ENCODE results near the gene CYP24A1.

The CYP24A1 gene

GRCh38 chr20:54158856-54159418 lies 14.8 kb downstream of the CYP24A1 start:
- no peak overlapping the region for H3K4me3 Mint-ChIP-seq

GRCh38 chr20:54158226-54158625 lies 15.6 kb downstream of the CYP24A1 start:
- ATAC-seq, result no peak
- no peaks in the 10 kb centered on the region for H3K36me3 Mint-ChIP-seq
- H3K27ac Mint-ChIP-seq, result no peak overlapping the region
- H3K27me3 Mint-ChIP-seq, result peaks cover 10% of the 10 kb centered on the region
- no peaks in the 10 kb centered on the region for H3K4me1 Mint-ChIP-seq
- H3K9me3 Mint-ChIP-seq, result no peaks in the 10 kb centered on the region
- H3K4me3 Mint-ChIP-seq, result no peak overlapping the region

More at GRCh38 chr20:54158856-54159418, 14.8 kb downstream of the CYP24A1 start:
- Mint-ChIP-seq H3K27ac (no peak overlapping the region), H3K9me3 (no peaks in the 10 kb centered on the region), H3K4me1 (no peaks in the 10 kb centered on the region), H3K36me3 (no peaks in the 10 kb centered on the region), H3K27me3 (peaks cover 10% of the 10 kb centered on the region)
- ATAC-seq, result no peak

GRCh38 chr20:54156981-54157835 lies 16.6 kb downstream of the CYP24A1 start:
- H3K36me3 Mint-ChIP-seq, result no peaks in the 10 kb centered on the region
- H3K27me3 Mint-ChIP-seq, result peaks cover 10% of the 10 kb centered on the region
- no peak overlapping the region for H3K27ac Mint-ChIP-seq
- no peak overlapping the region for H3K4me3 Mint-ChIP-seq
- no peaks in the 10 kb centered on the region for H3K9me3 Mint-ChIP-seq
- no peak for ATAC-seq
- H3K4me1 Mint-ChIP-seq, result no peaks in the 10 kb centered on the region

GRCh38 chr20:54156522-54156921 lies 17.3 kb downstream of the CYP24A1 start:
- Mint-ChIP-seq H3K36me3 (no peaks in the 10 kb centered on the region), H3K4me3 (no peak overlapping the region), H3K27me3 (peaks cover 8% of the 10 kb centered on the region), H3K27ac (no peak overlapping the region), H3K4me1 (no peaks in the 10 kb centered on the region), H3K9me3 (no peaks in the 10 kb centered on the region)
- ATAC-seq, result no peak

- no peak for ATAC-seq
- Mint-ChIP-seq H3K27me3 (peaks cover 1% of the 10 kb centered on the region), H3K27ac (no peak overlapping the region), H3K36me3 (no peaks in the 10 kb centered on the region), H3K4me3 (no peak overlapping the region), H3K9me3 (no peaks in the 10 kb centered on the region), H3K4me1 (no peaks in the 10 kb centered on the region)
Observed at GRCh38 chr20:54155736-54156317, 18.0 kb downstream of the CYP24A1 start.

- no peak overlapping the region for H3K4me3 Mint-ChIP-seq
- no peak for ATAC-seq
- no peaks in the 10 kb centered on the region for H3K4me1 Mint-ChIP-seq
Observed at GRCh38 chr20:54154439-54154838, 19.3 kb downstream of the CYP24A1 start.

GRCh38 chr20:54153847-54154246 lies 19.9 kb downstream of the CYP24A1 start:
- Mint-ChIP-seq H3K27ac (no peak overlapping the region), H3K9me3 (no peaks in the 10 kb centered on the region), H3K36me3 (no peaks in the 10 kb centered on the region), H3K27me3 (peaks cover 8% of the 10 kb centered on the region), H3K4me1 (no peaks in the 10 kb centered on the region), H3K4me3 (no peak overlapping the region)
- no peak for ATAC-seq

More at GRCh38 chr20:54154439-54154838, 19.3 kb downstream of the CYP24A1 start:
- Mint-ChIP-seq H3K27ac (no peak overlapping the region), H3K27me3 (peaks cover 2% of the 10 kb centered on the region), H3K9me3 (no peaks in the 10 kb centered on the region), H3K36me3 (no peaks in the 10 kb centered on the region)

- ATAC-seq, result no peak
- Mint-ChIP-seq H3K36me3 (no peaks in the 10 kb centered on the region), H3K9me3 (no peaks in the 10 kb centered on the region), H3K4me3 (no peak overlapping the region), H3K27ac (no peak overlapping the region), H3K4me1 (no peaks in the 10 kb centered on the region), H3K27me3 (peaks cover 15% of the 10 kb centered on the region)
Observed at GRCh38 chr20:54153041-54153327, 20.8 kb downstream of the CYP24A1 start.

- Mint-ChIP-seq H3K27ac (no peak overlapping the region), H3K27me3 (peaks cover 18% of the 10 kb centered on the region), H3K4me1 (no peaks in the 10 kb centered on the region), H3K4me3 (no peak overlapping the region), H3K36me3 (no peaks in the 10 kb centered on the region), H3K9me3 (no peaks in the 10 kb centered on the region)
- ATAC-seq, result no peak
Observed at GRCh38 chr20:54152227-54153040, 21.4 kb downstream of the CYP24A1 start.

GRCh38 chr20:54151511-54152226 lies 22.1 kb downstream of the CYP24A1 start:
- Mint-ChIP-seq H3K27ac (no peak overlapping the region), H3K9me3 (no peaks in the 10 kb centered on the region), H3K36me3 (no peaks in the 10 kb centered on the region), H3K27me3 (peaks cover 18% of the 10 kb centered on the region), H3K4me3 (no peak overlapping the region), H3K4me1 (no peaks in the 10 kb centered on the region)
- no peak for ATAC-seq

- Mint-ChIP-seq H3K27ac (no peak overlapping the region), H3K27me3 (peaks cover 18% of the 10 kb centered on the region), H3K4me1 (no peaks in the 10 kb centered on the region), H3K36me3 (no peaks in the 10 kb centered on the region), H3K4me3 (no peak overlapping the region), H3K9me3 (no peaks in the 10 kb centered on the region)
- ATAC-seq, result no peak
Observed at GRCh38 chr20:54151075-54151439, 22.7 kb downstream of the CYP24A1 start.

- no peak for ATAC-seq
- Mint-ChIP-seq H3K4me1 (no peaks in the 10 kb centered on the region), H3K36me3 (no peaks in the 10 kb centered on the region), H3K4me3 (no peak overlapping the region), H3K27me3 (peaks cover 18% of the 10 kb centered on the region), H3K27ac (no peak overlapping the region), H3K9me3 (no peaks in the 10 kb centered on the region)
Observed at GRCh38 chr20:54149765-54150264, 24.0 kb downstream of the CYP24A1 start.

- H3K4me3 Mint-ChIP-seq, result no peak overlapping the region
- H3K27me3 Mint-ChIP-seq, result peaks cover 18% of the 10 kb centered on the region
- ATAC-seq, result no peak
- H3K27ac Mint-ChIP-seq, result no peak overlapping the region
- no peaks in the 10 kb centered on the region for H3K36me3 Mint-ChIP-seq
- H3K9me3 Mint-ChIP-seq, result no peaks in the 10 kb centered on the region
- no peaks in the 10 kb centered on the region for H3K4me1 Mint-ChIP-seq
Observed at GRCh38 chr20:54148947-54149764, 24.6 kb downstream of the CYP24A1 start.

- H3K4me3 Mint-ChIP-seq, result no peak overlapping the region
- no peak for ATAC-seq
- H3K4me1 Mint-ChIP-seq, result no peaks in the 10 kb centered on the region
- H3K27ac Mint-ChIP-seq, result no peak overlapping the region
- H3K9me3 Mint-ChIP-seq, result no peaks in the 10 kb centered on the region
- H3K27me3 Mint-ChIP-seq, result peaks cover 18% of the 10 kb centered on the region
- no peaks in the 10 kb centered on the region for H3K36me3 Mint-ChIP-seq
Observed at GRCh38 chr20:54146672-54147071, 27.1 kb downstream of the CYP24A1 start.
